NCI-H2196 treated with DMSO at 0.1 percent for 48 hours (cell line): ENCODE data around the gene NAIP.
"Not testable (repeated sequence)": the region's sequence is repeated elsewhere in the genome, so short reads cannot be mapped to it uniquely, and the experiment has no call there.

Source experiments
- DNase-seq: peaks from one replicate; lab custom pipeline; 2025; ENCODE audit not compliant: unreplicated experiment; lab: John Stamatoyannopoulos, UW

NAIP gene, protein sequence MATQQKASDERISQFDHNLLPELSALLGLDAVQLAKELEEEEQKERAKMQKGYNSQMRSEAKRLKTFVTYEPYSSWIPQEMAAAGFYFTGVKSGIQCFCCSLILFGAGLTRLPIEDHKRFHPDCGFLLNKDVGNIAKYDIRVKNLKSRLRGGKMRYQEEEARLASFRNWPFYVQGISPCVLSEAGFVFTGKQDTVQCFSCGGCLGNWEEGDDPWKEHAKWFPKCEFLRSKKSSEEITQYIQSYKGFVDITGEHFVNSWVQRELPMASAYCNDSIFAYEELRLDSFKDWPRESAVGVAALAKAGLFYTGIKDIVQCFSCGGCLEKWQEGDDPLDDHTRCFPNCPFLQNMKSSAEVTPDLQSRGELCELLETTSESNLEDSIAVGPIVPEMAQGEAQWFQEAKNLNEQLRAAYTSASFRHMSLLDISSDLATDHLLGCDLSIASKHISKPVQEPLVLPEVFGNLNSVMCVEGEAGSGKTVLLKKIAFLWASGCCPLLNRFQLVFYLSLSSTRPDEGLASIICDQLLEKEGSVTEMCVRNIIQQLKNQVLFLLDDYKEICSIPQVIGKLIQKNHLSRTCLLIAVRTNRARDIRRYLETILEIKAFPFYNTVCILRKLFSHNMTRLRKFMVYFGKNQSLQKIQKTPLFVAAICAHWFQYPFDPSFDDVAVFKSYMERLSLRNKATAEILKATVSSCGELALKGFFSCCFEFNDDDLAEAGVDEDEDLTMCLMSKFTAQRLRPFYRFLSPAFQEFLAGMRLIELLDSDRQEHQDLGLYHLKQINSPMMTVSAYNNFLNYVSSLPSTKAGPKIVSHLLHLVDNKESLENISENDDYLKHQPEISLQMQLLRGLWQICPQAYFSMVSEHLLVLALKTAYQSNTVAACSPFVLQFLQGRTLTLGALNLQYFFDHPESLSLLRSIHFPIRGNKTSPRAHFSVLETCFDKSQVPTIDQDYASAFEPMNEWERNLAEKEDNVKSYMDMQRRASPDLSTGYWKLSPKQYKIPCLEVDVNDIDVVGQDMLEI (N-terminal part only)

DNA sequence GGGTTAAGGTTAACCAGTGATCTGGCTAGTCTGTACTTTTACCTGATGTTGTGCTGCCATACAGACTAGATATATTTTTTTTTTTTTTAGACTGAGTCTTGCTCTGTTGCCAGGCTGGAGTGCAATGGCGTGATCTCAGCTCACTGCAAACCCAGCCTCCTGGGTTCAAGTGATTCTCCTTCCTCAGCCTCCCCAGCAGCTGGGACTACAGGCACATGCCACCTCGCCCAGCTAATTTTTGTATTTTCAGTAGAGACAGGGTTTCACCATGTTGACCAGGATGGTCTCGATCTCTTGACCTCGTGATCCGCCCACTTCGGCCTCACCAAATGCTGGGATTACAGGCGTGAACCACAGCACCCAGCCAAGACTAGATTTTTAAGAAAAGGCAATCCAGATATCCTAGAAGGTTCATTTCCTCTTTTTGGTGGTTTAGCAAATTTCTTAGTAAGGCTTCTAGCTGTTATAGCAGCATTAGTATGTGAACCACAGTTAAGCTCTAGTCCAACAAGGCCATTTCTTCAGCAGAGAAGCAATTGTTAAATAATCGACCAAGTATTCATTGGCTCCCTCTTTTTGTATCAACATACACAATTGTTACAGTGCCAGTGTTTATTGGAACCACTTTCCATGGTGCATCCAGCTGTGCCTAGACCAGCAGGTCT, at the start of gene NAIP:
Gene NAIP (minus strand): TSS at position 51 of the 665 bp plus-strand sequence. CDS start 12,424 bp downstream, outside the sequence.
- not testable (repeated sequence) for DNase-seq

- DNase-seq = not testable (repeated sequence)
Measured at GRCh38 chr5:71067262-71067928, 42.3 kb upstream of the NAIP start, which contains the start of gene GTF2H2. Gene GTF2H2, minus strand, starts transcription at chr5:71067676. Its CDS starts 4,913 bp downstream, at chr5:71062763.

- DNase-seq = not testable (repeated sequence)
Measured at GRCh38 chr5:71061322-71061721, 36.2 kb upstream of the NAIP start.

- DNase-seq = not testable (repeated sequence)
Measured at GRCh38 chr5:71059426-71059825, 34.3 kb upstream of the NAIP start.

DNA sequence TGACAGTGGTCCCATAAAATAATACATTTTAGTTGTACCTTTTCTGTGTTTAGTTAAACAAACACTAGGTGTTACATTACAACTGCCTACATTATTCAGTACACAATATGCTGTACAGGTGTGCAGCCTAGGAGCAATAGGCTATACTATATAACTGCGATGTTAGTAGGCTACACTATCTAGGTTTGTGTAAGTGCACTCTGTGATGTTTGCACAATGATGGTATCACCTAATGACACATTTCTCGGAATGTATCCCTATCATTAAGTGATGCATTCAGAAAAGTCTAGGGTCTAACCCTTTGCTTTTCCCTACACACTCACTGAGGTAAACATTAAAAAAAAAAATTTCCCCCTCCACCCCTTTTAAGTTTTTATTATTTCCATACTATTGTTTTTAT, 19.7 kb upstream of the NAIP start:
- DNase-seq = not testable (repeated sequence)

GRCh38 chr5:71044128-71044527, 19.0 kb upstream of the NAIP start:
- DNase-seq = not testable (repeated sequence)

- not testable (repeated sequence) for DNase-seq
Measured at GRCh38 chr5:71031046-71031776, 6.1 kb upstream of the NAIP start.

- DNase-seq = not testable (repeated sequence)
Measured at GRCh38 chr5:71020643-71021042, 4.5 kb downstream of the NAIP start.

- DNase-seq = not testable (repeated sequence)
Measured at GRCh38 chr5:71018376-71019005, 6.6 kb downstream of the NAIP start.

- DNase-seq = no peak
Measured at GRCh38 chr5:71014176-71014575, 11.0 kb downstream of the NAIP start.

DNA sequence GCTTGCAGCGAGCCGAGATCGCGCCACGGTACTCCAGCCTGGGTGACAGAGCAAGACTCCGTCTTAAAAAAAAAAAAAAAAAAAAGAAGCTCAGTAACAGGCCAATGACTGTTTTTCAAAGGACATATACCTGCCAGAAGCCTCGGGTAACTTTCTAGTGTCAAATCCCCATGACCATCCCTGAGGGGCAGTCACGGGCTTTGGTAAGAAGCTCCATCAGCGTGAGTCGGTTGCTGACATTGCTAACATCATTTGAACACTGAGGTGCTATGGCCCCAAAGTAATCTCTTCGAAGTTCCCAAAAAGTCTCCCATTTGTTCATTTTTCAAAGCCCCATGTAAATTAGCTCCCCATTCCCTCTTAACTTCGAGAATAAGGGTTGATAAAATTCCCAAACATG, 11.6 kb downstream of the NAIP start:
- DNase-seq = no peak

GRCh38 chr5:71011194-71011792, 13.8 kb downstream of the NAIP start:
- no peak for DNase-seq

- not testable (repeated sequence) for DNase-seq
Measured at GRCh38 chr5:71006983-71007382, 18.2 kb downstream of the NAIP start.

- DNase-seq = not testable (repeated sequence)
Measured at GRCh38 chr5:70984882-70985281, 40.3 kb downstream of the NAIP start.

DNA sequence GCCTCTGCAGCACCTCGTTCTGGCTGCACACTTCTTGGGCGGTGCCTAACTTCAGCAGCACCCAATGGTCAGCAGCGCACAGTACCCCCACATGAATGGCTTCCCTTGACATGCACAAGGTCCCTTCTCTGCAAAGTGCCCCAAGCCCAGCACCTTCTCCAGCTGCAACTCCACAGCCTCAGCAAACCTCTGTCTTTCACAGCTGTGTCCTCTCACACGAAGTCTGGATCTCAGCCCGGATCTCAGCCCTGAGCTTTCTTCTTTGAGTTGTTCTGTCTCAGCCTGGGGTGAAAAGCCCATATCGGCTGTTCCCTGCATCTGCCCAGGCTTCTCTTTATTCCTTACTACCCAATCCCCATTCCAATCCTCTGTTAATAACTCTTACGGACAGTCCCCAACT, 57.9 kb downstream of the NAIP start:
- DNase-seq = not testable (repeated sequence)

DNA sequence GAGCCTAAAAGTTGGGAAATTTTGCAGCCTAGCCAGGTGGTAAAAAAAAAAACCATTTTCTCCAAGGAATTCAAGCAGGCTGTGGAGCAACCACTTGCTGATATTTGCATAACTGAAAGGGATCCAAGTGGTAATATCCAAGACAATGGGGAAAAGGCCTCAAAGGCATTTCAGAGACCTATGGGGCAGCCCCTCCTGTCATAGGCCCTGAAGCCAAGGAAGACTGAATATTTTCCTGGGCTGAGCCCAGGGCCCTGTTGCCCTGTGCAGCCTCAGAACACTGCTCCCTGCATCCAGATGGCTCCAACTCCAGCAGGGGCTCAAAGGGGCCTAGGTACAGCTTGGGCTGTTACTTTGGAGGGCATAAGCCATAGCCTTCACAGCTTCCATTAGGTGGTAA, 60.6 kb downstream of the NAIP start:
- DNase-seq = not testable (repeated sequence)

- not testable (repeated sequence) for DNase-seq
Measured at GRCh38 chr5:70953068-70953467, 72.1 kb downstream of the NAIP start.

GRCh38 chr5:70932560-70932959, 92.6 kb downstream of the NAIP start:
- not testable (repeated sequence) for DNase-seq
